PFSK-1 (cell line): ENCODE data around the gene CNTNAP2.

Experiments used
- FOXP2 ChIP-seq: optimal IDR thresholded peaks from 2 replicates; pipeline ENCODE3; 2011; ENCODE audit warnings: borderline replicate concordance, control low read depth, inconsistent platforms; ENCODE audit not compliant: insufficient read depth; ENCODE audit errors: extremely low read length, extremely low read depth
- POLR2AphosphoS5 ChIP-seq: IDR thresholded peaks from 2 replicates; pipeline ENCODE4 v1.6.1; 2012; ENCODE audit warnings: low read depth, mild to moderate bottlenecking, control low read depth, low read length, moderate library complexity
- REST ChIP-seq, 2 experiments: IDR thresholded peaks; 2 replicates each; pipeline versions ENCODE4 v1.6.1 to v1.8.0; 2011 to 2012; ENCODE audit warnings: low read depth in 2 of 2, low read length in 2 of 2, control low read depth in 1 of 2, inconsistent platforms in 1 of 2, mild to moderate bottlenecking in 1 of 2, moderate library complexity in 1 of 2; ENCODE audit not compliant: insufficient read depth in 1 of 2
- SIN3A ChIP-seq: IDR thresholded peaks from 2 replicates; pipeline ENCODE4 v1.6.1; 2012; ENCODE audit warnings: mild to moderate bottlenecking, low read length, moderate library complexity, borderline replicate concordance; ENCODE audit not compliant: insufficient read depth
- TAF1 ChIP-seq: IDR thresholded peaks from 2 replicates; pipeline ENCODE4 v1.6.1; 2012; ENCODE audit warnings: low read length, control low read depth, borderline replicate concordance; ENCODE audit not compliant: insufficient read depth

The CNTNAP2 gene

GRCh38 chr7:147896121-147896520 lies 1779.5 kb downstream of the CNTNAP2 start:
- TF ChIP-seq TAF1 (no peak), SIN3A (no peak)

GRCh38 chr7:147903536-147904218 lies 1787.1 kb downstream of the CNTNAP2 start:
- TF ChIP-seq POLR2AphosphoS5 (no peak), REST (IDR thresholded peaks at IDR 0.05; ENCODE audit: insufficient read depth in 1 of 2, low read depth in 2 of 2, low read length in 2 of 2) (no peak), TAF1 (no peak), SIN3A (no peak), FOXP2 (no peak)

- no peak for TF ChIP-seq SIN3A
- no peak for TF ChIP-seq TAF1
- TF ChIP-seq POLR2AphosphoS5: no peak
- no peak for TF ChIP-seq REST (IDR thresholded peaks at IDR 0.05; ENCODE audit: insufficient read depth in 1 of 2, low read depth in 2 of 2, low read length in 2 of 2)
- no peak for TF ChIP-seq FOXP2
These were observed 1787.6 kb downstream of the CNTNAP2 start for GRCh38 chr7:147904219-147904576.

GRCh38 chr7:147909431-147910148 lies 1793.0 kb downstream of the CNTNAP2 start:
- TF ChIP-seq FOXP2 (no peak), REST (IDR thresholded peaks at IDR 0.05; ENCODE audit: insufficient read depth in 1 of 2, low read depth in 2 of 2, low read length in 2 of 2) (no peak), SIN3A (no peak), TAF1 (no peak)

- TF ChIP-seq SIN3A (no peak), FOXP2 (no peak), TAF1 (no peak), POLR2AphosphoS5 (no peak), REST (IDR thresholded peaks at IDR 0.05; ENCODE audit: insufficient read depth in 1 of 2, low read depth in 2 of 2, low read length in 2 of 2) (no peak)
These were observed 1794.6 kb downstream of the CNTNAP2 start for GRCh38 chr7:147911201-147911601.
